Endothelial cell of umbilical vein (primary cell): Measurements from ENCODE around the gene LGALS7B.

Source experiments
- MYC ChIP-seq: IDR thresholded peaks from one replicate; pipeline ENCODE4 v1.6.1; 2011; ENCODE audit warnings: mild to moderate bottlenecking, low read depth, low read length
- POLR2A ChIP-seq: IDR thresholded peaks from 2 replicates; pipeline ENCODE4 v1.6.1; 2012; ENCODE audit warnings: low read depth, mild to moderate bottlenecking, control low read depth, low read length
- POLR2AphosphoS5 ChIP-seq: IDR thresholded peaks from 2 replicates; pipeline ENCODE4 v1.6.1; 2012; ENCODE audit warnings: low read depth, mild to moderate bottlenecking, control low read depth, low read length, moderate library complexity; ENCODE audit not compliant: insufficient read depth
- TF ChIP-seq, protein P1 (sequence below), 2 donors: IDR thresholded peaks; 1 replicate in 1 of 2; 2 replicates in 1 of 2; pipeline ENCODE4 v1.5.1; 2011; ENCODE audit warnings: low read length in 2 of 2, mild to moderate bottlenecking in 2 of 2, moderate library complexity in 2 of 2, control low read depth in 1 of 2, inconsistent platforms in 1 of 2, low read depth in 1 of 2; ENCODE audit not compliant: insufficient read depth in 1 of 2; ENCODE audit errors: extremely low read depth in 1 of 2
- TF ChIP-seq, protein P2 (sequence below): IDR thresholded peaks from 2 replicates; pipeline ENCODE4 v1.6.1; 2011; ENCODE audit not compliant: insufficient read depth, insufficient read length

DNA sequence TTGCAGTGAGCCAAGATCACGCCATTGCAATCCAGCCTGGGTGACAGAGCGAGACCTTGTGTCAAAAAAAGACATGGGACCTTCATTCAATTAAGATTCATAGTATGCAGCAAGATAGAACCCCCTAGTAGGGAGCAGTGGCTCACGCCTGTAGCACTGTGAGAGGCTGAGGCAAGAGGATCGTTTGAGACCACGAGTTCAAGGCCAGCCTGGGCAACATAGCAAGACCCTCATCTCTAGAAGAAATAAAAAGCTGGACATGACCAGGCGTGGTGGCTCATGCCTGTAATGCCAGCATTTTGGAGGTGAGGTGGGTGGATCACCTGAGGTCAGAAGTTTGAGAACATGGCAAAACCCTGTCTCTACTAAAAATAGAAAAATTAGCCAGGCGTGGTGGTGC, 8.6 kb upstream of the LGALS7B start:
- no peak for TF ChIP-seq MYC
- no peak for TF ChIP-seq POLR2AphosphoS5
- TF ChIP-seq, protein P1, sequence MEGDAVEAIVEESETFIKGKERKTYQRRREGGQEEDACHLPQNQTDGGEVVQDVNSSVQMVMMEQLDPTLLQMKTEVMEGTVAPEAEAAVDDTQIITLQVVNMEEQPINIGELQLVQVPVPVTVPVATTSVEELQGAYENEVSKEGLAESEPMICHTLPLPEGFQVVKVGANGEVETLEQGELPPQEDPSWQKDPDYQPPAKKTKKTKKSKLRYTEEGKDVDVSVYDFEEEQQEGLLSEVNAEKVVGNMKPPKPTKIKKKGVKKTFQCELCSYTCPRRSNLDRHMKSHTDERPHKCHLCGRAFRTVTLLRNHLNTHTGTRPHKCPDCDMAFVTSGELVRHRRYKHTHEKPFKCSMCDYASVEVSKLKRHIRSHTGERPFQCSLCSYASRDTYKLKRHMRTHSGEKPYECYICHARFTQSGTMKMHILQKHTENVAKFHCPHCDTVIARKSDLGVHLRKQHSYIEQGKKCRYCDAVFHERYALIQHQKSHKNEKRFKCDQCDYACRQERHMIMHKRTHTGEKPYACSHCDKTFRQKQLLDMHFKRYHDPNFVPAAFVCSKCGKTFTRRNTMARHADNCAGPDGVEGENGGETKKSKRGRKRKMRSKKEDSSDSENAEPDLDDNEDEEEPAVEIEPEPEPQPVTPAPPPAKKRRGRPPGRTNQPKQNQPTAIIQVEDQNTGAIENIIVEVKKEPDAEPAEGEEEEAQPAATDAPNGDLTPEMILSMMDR (IDR thresholded peaks at IDR 0.05; ENCODE audit: extremely low read depth in 1 of 2, insufficient read depth in 1 of 2, low read depth in 1 of 2, low read length in 2 of 2): no peak
- TF ChIP-seq POLR2A: no peak
- TF ChIP-seq, protein P2, sequence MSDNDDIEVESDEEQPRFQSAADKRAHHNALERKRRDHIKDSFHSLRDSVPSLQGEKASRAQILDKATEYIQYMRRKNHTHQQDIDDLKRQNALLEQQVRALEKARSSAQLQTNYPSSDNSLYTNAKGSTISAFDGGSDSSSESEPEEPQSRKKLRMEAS: no peak
